ENCODE data around the gene MINDY3.

The MINDY3 gene

GRCh38 chr10:15748126-15748525 is 112.2 kb downstream of the MINDY3 start:
- no peak overlapping the region for H3K27ac ChIP-seq (ENCODE audit: low read length)
- H3K36me3 ChIP-seq (ENCODE audit: insufficient read depth, low read length) = no peaks in the 10 kb centered on the region
- DNase-seq = no peak
- H4K20me1 ChIP-seq (ENCODE audit: insufficient read depth, low read length) = no peaks in the 10 kb centered on the region
- H3K9ac ChIP-seq (ENCODE audit: low read depth, low read length) = no peak overlapping the region
- no peak for TF ChIP-seq EZH2 (IDR thresholded peaks at IDR 0.05; ENCODE audit: borderline replicate concordance, low read depth, low read length, severe bottlenecking)
- no peak for TF ChIP-seq CTCF (IDR thresholded peaks at IDR 0.05; ENCODE audit: borderline replicate concordance, extremely low read depth, low read length, poor library complexity, severe bottlenecking)
- H3K4me1 ChIP-seq (ENCODE audit: insufficient read depth, low read length) = no peaks in the 10 kb centered on the region
- no peaks in the 10 kb centered on the region for H3K9me3 ChIP-seq (ENCODE audit: insufficient read depth, low read length, severe bottlenecking)
- H2AFZ ChIP-seq (ENCODE audit: low read depth, low read length) = no peak overlapping the region
- H3K4me3 ChIP-seq (ENCODE audit: low read depth in 1 of 2, low read length in 2 of 2) = no peak overlapping the region
- H3K27me3 ChIP-seq (ENCODE audit: insufficient read depth, low read length, poor library complexity) = no peaks in the 10 kb centered on the region
- no peak for ATAC-seq (ENCODE audit: insufficient read depth, low read depth)
- H3K4me2 ChIP-seq (ENCODE audit: insufficient read depth, low read length) = no peak overlapping the region
- H3K79me2 ChIP-seq (ENCODE audit: insufficient read depth, low read length) = no peaks in the 10 kb centered on the region

- no peak for ATAC-seq (ENCODE audit: insufficient read depth, low read depth)
- H3K4me3 ChIP-seq (ENCODE audit: low read depth in 1 of 2, low read length in 2 of 2) = no peak overlapping the region
Measured at GRCh38 chr10:15747632-15748031, 112.7 kb downstream of the MINDY3 start.

GRCh38 chr10:15745751-15746150 is 114.6 kb downstream of the MINDY3 start:
- Histone ChIP-seq H3K27me3 (ENCODE audit: insufficient read depth, low read length, poor library complexity) (no peaks in the 10 kb centered on the region), H3K9me3 (ENCODE audit: insufficient read depth, low read length, severe bottlenecking) (no peaks in the 10 kb centered on the region), H3K27ac (ENCODE audit: low read length) (no peak overlapping the region), H3K4me3 (ENCODE audit: low read depth in 1 of 2, low read length in 2 of 2) (no peak overlapping the region), H3K36me3 (ENCODE audit: insufficient read depth, low read length) (no peaks in the 10 kb centered on the region), H3K9ac (ENCODE audit: low read depth, low read length) (no peak overlapping the region), H3K4me2 (ENCODE audit: insufficient read depth, low read length) (no peak overlapping the region), H4K20me1 (ENCODE audit: insufficient read depth, low read length) (no peaks in the 10 kb centered on the region), H3K79me2 (ENCODE audit: insufficient read depth, low read length) (no peaks in the 10 kb centered on the region), H2AFZ (ENCODE audit: low read depth, low read length) (no peak overlapping the region), H3K4me1 (ENCODE audit: insufficient read depth, low read length) (no peaks in the 10 kb centered on the region)
- DNase-seq (no peak), ATAC-seq (ENCODE audit: insufficient read depth, low read depth) (no peak)
- TF ChIP-seq CTCF (IDR thresholded peaks at IDR 0.05; ENCODE audit: borderline replicate concordance, extremely low read depth, low read length, poor library complexity, severe bottlenecking) (no peak), EZH2 (IDR thresholded peaks at IDR 0.05; ENCODE audit: borderline replicate concordance, low read depth, low read length, severe bottlenecking) (no peak)

More at GRCh38 chr10:15747632-15748031, 112.7 kb downstream of the MINDY3 start:
- Histone ChIP-seq H3K79me2 (ENCODE audit: insufficient read depth, low read length) (no peaks in the 10 kb centered on the region), H3K36me3 (ENCODE audit: insufficient read depth, low read length) (no peaks in the 10 kb centered on the region), H4K20me1 (ENCODE audit: insufficient read depth, low read length) (no peaks in the 10 kb centered on the region), H3K4me2 (ENCODE audit: insufficient read depth, low read length) (no peak overlapping the region), H3K4me1 (ENCODE audit: insufficient read depth, low read length) (no peaks in the 10 kb centered on the region), H3K9ac (ENCODE audit: low read depth, low read length) (no peak overlapping the region), H3K9me3 (ENCODE audit: insufficient read depth, low read length, severe bottlenecking) (no peaks in the 10 kb centered on the region), H3K27me3 (ENCODE audit: insufficient read depth, low read length, poor library complexity) (no peaks in the 10 kb centered on the region), H3K27ac (ENCODE audit: low read length) (no peak overlapping the region), H2AFZ (ENCODE audit: low read depth, low read length) (no peak overlapping the region)
- no peak for DNase-seq
- TF ChIP-seq EZH2 (IDR thresholded peaks at IDR 0.05; ENCODE audit: borderline replicate concordance, low read depth, low read length, severe bottlenecking) (no peak), CTCF (IDR thresholded peaks at IDR 0.05; ENCODE audit: borderline replicate concordance, extremely low read depth, low read length, poor library complexity, severe bottlenecking) (no peak)
